ENCODE results near the gene GULP1. TPM values are rescaled to one million over a fixed set of nuclear protein-coding genes. Genes with fewer than 3 reads are reported as not detected.

The GULP1 gene
- total RNA-seq, 1 experiment from 2014 or later, result 140 TPM

- Histone ChIP-seq H2AK5ac (ENCODE audit: insufficient read length, low read length) (no peak overlapping the region), H2BK20ac (ENCODE audit: low read depth, low read length, poor library complexity, severe bottlenecking) (no peak overlapping the region), H3K4me1 (ENCODE audit: insufficient read depth, low read length) (no peaks in the 10 kb centered on the region), H4K8ac (replicated peaks; ENCODE audit: insufficient read length, low read depth, low read length) (no peak overlapping the region), H3K9me3 (ENCODE audit: control insufficient read depth, low read depth, low read length) (no peaks in the 10 kb centered on the region), H3K23me2 (ENCODE audit: insufficient read length, low read depth, low read length, poor library complexity, severe bottlenecking) (no peaks in the 10 kb centered on the region), H3K79me1 (ENCODE audit: insufficient read depth, low read depth, low read length, poor library complexity, severe bottlenecking) (no peaks in the 10 kb centered on the region), H2BK120ac (ENCODE audit: low read depth, low read length, poor library complexity, severe bottlenecking) (no peak overlapping the region), H3T11ph (ENCODE audit: low read length) (no peak overlapping the region), H3K18ac (ENCODE audit: insufficient read length, low read depth, low read length) (no peak overlapping the region), H3K56ac (ENCODE audit: insufficient read length, low read depth, low read length) (no peak overlapping the region), H3K9ac (ENCODE audit: extremely low read depth, insufficient read length, low read length) (no peak overlapping the region), H3K4ac (ENCODE audit: low read depth, low read length) (no peak overlapping the region), H3K79me2 (ENCODE audit: insufficient read depth, low read length) (no peaks in the 10 kb centered on the region), H3K23ac (ENCODE audit: insufficient read length, low read depth, low read length) (no peak overlapping the region), H3K14ac (ENCODE audit: insufficient read depth, low read length) (no peak overlapping the region), H2BK15ac (ENCODE audit: low read depth, low read length) (no peak overlapping the region), H2BK12ac (ENCODE audit: insufficient read length, low read depth, low read length) (no peak overlapping the region), H4K5ac (ENCODE audit: insufficient read length, low read depth, low read length) (no peak overlapping the region), H4K20me1 (ENCODE audit: control insufficient read depth, insufficient read depth, insufficient read length) (no peaks in the 10 kb centered on the region), H3K27ac (ENCODE audit: insufficient read length, low read depth, low read length) (no peak overlapping the region), H4K91ac (ENCODE audit: insufficient read length, low read depth, low read length) (no peak overlapping the region), H2BK5ac (ENCODE audit: insufficient read length, low read length) (no peak overlapping the region), H2AFZ (ENCODE audit: low read length) (no peak overlapping the region), H3K4me2 (ENCODE audit: insufficient read depth, insufficient read length, low read length) (no peak overlapping the region), H3K27me3 (ENCODE audit: insufficient read depth, low read length) (no peaks in the 10 kb centered on the region)
- TF ChIP-seq, protein P1, sequence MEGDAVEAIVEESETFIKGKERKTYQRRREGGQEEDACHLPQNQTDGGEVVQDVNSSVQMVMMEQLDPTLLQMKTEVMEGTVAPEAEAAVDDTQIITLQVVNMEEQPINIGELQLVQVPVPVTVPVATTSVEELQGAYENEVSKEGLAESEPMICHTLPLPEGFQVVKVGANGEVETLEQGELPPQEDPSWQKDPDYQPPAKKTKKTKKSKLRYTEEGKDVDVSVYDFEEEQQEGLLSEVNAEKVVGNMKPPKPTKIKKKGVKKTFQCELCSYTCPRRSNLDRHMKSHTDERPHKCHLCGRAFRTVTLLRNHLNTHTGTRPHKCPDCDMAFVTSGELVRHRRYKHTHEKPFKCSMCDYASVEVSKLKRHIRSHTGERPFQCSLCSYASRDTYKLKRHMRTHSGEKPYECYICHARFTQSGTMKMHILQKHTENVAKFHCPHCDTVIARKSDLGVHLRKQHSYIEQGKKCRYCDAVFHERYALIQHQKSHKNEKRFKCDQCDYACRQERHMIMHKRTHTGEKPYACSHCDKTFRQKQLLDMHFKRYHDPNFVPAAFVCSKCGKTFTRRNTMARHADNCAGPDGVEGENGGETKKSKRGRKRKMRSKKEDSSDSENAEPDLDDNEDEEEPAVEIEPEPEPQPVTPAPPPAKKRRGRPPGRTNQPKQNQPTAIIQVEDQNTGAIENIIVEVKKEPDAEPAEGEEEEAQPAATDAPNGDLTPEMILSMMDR (conservative IDR thresholded peaks at IDR 0.05), result no peak
- no peak overlapping the region for H3K4me3 Mint-ChIP-seq
- no peak overlapping the region for H3K27ac Mint-ChIP-seq
- H3K36me3 Mint-ChIP-seq (ENCODE audit: insufficient read depth in 1 of 3, low read depth in 3 of 3), result peaks cover 4 to 6% (median 4%) of the 10 kb centered on the region in 3 experiments; a peak in 5 of 7 replicates
- WGBS (ENCODE audit: extremely low coverage, insufficient read length, low lambda C conversion rate), result no CpG with 5 or more reads among the region's 2 CpGs
- peaks cover 0 to 4% of the 10 kb centered on the region in 2 experiments; a peak in 1 of 4 replicates for H3K4me1 Mint-ChIP-seq
- peaks cover 0 to 4% of the 10 kb centered on the region in 2 experiments; a peak in 2 of 5 replicates for H3K9me3 Mint-ChIP-seq
- DNase-seq, result no peak
- no peaks in the 10 kb centered on the region for H3K27me3 Mint-ChIP-seq (ENCODE audit: low read depth)
Measured at GRCh38 chr2:188610050-188610444, 318.4 kb downstream of the GULP1 start.
